GM19395 (cell line): Measurements from ENCODE around the gene MRPL39.
"Not testable (repeated sequence)": the region's sequence is repeated elsewhere in the genome, so short reads cannot be mapped to it uniquely, and the experiment has no call there.

Source experiments
- ATAC-seq: cut with Tn5 transposase; IDR thresholded peaks from one replicate; pipeline ENCODE4 v1.9.1; 2021; ENCODE audit warnings: mild to moderate bottlenecking, moderate library complexity; ENCODE audit not compliant: unreplicated experiment

MRPL39 gene

GRCh38 chr21:25607151-25608043 is at the start of gene MRPL39:
MRPL39 (minus strand) TSS chr21:25607481; CDS start chr21:25607475, 6 bp downstream.
- ATAC-seq: peak; percentile 94

- ATAC-seq: no peak
Measured at GRCh38 chr21:25656412-25656811, 49.1 kb upstream of the MRPL39 start.

- no peak for ATAC-seq
Measured at GRCh38 chr21:25649146-25649545, 41.9 kb upstream of the MRPL39 start.

GRCh38 chr21:25647647-25648046 is 40.4 kb upstream of the MRPL39 start:
- ATAC-seq: no peak

GRCh38 chr21:25646474-25646873 is 39.2 kb upstream of the MRPL39 start:
- ATAC-seq: no peak

- no peak for ATAC-seq
Measured at GRCh38 chr21:25643486-25643885, 36.2 kb upstream of the MRPL39 start.

- no peak for ATAC-seq
Measured at GRCh38 chr21:25640943-25641292, 33.6 kb upstream of the MRPL39 start.

- peak; percentile 39 for ATAC-seq
Measured at GRCh38 chr21:25640202-25640942, 33.1 kb upstream of the MRPL39 start.

GRCh38 chr21:25639551-25640201 is 32.4 kb upstream of the MRPL39 start:
- peak; percentile 76 for ATAC-seq

GRCh38 chr21:25638660-25639550 is 31.6 kb upstream of the MRPL39 start, which contains the start of gene JAM2:
JAM2 (plus strand) TSS chr21:25639258; CDS start chr21:25639822, 564 bp downstream.
- ATAC-seq: peak; percentile 55

- no peak for ATAC-seq
Measured at GRCh38 chr21:25637851-25638659, 30.8 kb upstream of the MRPL39 start.

GRCh38 chr21:25636727-25637126 is 29.4 kb upstream of the MRPL39 start:
- no peak for ATAC-seq

- ATAC-seq: no peak
Measured at GRCh38 chr21:25635310-25635709, 28.0 kb upstream of the MRPL39 start.

- no peak for ATAC-seq
Measured at GRCh38 chr21:25632296-25632695, 25.0 kb upstream of the MRPL39 start.

GRCh38 chr21:25626757-25627156 is 19.5 kb upstream of the MRPL39 start:
- ATAC-seq: no peak

GRCh38 chr21:25625776-25626555 is 18.7 kb upstream of the MRPL39 start:
- ATAC-seq: not testable (repeated sequence)

GRCh38 chr21:25625036-25625435 is 17.8 kb upstream of the MRPL39 start:
- ATAC-seq: no peak

- no peak for ATAC-seq
Measured at GRCh38 chr21:25624511-25624910, 17.2 kb upstream of the MRPL39 start.

- no peak for ATAC-seq
Measured at GRCh38 chr21:25619198-25619597, 11.9 kb upstream of the MRPL39 start.
